22Rv1 (cell line): ENCODE measurements around the gene LGALS9B.
"Not testable (repeated sequence)": the region's sequence is repeated elsewhere in the genome, so short reads cannot be mapped to it uniquely, and the experiment has no call there.

ENCODE experiments used
- H3K27ac ChIP-seq: fragments of 450-650 bp; 2 replicates; pipeline ENCODE4 v1.5.1; 2017

LGALS9B gene

DNA sequence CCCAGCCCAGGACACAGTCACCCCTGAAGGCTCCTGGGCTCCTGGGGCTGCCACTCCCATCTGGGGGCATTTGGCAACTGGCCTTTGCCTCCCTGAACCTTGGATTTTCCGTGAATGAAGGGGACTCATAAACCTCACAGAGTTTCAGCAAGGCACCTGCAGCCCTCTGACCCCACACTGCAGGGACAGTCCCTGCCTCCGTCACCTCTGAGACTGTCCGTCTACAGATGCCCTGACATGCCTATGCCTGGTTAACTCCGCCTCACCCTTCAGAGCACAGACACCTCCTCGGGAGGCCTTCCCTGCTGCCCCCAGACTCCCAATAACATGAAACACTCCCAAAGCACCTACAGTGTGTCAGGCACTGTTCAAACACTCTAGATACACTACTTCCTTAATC is 786 bp downstream of the LGALS9B start:
- H3K27ac ChIP-seq = not testable (repeated sequence)

DNA sequence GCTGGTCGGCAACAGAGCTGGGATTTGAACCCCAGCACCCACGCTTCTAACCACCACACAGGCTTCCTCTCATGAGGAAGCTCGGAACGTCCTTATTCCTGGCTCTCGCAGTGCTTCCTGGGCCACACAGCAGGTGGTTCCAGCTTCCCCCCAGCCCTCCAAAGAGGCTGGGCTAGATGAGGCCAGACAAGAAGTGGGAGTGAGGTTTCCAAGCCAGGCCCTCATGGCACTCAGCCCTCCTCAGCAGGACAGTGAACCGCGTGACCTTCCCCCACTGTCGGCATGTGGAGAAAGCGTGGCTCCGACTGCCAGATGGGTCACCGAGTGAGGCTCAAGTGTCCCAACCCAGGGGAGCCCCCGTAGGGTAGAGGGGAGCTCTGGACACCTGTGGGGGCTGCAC is 1.8 kb downstream of the LGALS9B start:
- H3K27ac ChIP-seq = not testable (repeated sequence)

- H3K27ac ChIP-seq = not testable (repeated sequence)
Measured at GRCh38 chr17:20464854-20465414, 2.4 kb downstream of the LGALS9B start.

DNA sequence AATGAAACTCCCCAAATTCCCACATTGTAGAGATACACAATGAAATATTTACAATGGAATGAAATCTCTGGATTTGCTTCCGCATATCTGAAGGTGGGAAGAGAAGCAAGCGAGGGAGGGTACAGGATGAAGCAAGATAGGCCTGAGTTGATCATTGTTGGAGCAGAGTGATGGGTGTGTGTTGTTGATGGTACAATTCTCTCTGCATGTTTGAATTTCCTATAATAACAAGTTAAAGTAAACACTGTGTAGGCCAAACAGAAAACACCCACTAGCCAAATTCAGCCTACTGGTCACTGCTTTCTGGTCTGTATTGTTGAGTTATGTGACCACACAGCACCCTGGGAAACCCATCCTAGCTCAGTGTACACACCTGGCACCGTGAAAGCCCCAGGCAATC is 5.2 kb downstream of the LGALS9B start:
- H3K27ac ChIP-seq = not testable (repeated sequence)

DNA sequence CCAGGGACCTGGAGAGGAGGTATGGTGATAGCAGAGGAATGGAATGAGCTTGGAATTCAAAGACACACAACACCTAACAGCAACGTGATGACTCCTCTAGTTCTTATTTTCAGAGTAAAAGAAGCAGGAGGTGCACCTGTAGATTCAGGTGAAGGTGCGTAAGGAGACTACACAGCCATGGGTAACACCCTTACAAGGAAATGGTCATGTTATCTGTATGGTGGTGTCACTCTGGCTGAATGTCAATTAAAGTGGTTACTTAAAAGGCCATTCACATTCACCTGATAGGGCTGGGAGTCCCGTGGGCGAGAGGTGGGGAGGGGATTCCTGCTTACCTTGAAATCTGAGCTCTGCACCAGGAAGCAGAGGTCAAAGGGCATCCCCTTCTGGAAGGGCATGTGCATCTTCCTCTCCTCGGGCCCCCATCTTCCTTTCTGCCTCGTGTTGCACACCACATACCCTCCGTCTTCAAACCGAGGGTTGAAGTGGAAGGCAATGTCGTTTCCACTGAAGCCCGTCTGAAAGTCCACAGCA is 9.4 kb downstream of the LGALS9B start:
- not testable (repeated sequence) for H3K27ac ChIP-seq

DNA sequence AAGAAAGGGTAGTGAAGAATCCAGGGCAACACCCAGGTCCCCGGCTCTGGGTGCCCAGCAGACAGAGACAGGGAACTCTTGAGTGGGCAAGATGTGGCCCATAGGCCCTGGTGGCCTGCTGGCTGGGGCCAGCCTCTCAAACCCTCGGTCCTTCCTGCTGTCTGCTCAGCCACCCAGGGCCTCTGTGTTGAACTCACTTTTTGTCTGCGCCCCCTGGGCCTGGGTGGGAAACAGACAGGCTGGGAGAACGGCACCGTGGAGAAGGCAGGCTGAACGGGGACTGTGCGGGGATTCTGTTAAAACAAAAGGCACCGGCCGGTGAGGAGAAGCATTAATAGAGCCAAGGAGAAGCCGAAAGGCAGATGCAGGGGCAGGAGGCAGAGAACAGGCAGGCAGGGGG is 12.2 kb downstream of the LGALS9B start:
- H3K27ac ChIP-seq = not testable (repeated sequence)

GRCh38 chr17:20453820-20454434 is 13.4 kb downstream of the LGALS9B start:
- H3K27ac ChIP-seq = not testable (repeated sequence)

DNA sequence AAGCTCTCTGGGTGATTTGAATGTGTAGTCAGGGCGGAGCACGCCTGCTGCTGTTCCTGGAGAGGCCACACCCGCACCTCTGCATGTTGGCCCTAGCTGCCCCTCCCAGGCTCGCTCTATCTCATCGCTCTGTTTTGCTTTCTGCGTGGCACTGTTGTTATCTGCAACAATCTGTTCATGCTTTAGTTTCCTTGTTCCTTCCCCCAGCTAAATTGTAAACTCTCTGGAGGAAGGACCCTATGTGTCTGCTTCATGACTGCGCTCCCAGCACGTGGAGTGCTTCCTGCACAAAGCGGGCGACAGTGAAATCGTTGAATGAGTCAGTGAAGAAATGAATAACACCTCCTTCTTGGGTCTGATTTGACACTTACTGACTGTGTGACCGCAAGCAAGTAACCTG is 16.5 kb downstream of the LGALS9B start:
- not testable (repeated sequence) for H3K27ac ChIP-seq

- H3K27ac ChIP-seq = not testable (repeated sequence)
Measured at GRCh38 chr17:20447534-20448321, 19.6 kb downstream of the LGALS9B start.

- not testable (repeated sequence) for H3K27ac ChIP-seq
Measured at GRCh38 chr17:20446895-20447294, 20.4 kb downstream of the LGALS9B start.

- H3K27ac ChIP-seq = not testable (repeated sequence)
Measured at GRCh38 chr17:20444581-20445236, 22.6 kb downstream of the LGALS9B start.

DNA sequence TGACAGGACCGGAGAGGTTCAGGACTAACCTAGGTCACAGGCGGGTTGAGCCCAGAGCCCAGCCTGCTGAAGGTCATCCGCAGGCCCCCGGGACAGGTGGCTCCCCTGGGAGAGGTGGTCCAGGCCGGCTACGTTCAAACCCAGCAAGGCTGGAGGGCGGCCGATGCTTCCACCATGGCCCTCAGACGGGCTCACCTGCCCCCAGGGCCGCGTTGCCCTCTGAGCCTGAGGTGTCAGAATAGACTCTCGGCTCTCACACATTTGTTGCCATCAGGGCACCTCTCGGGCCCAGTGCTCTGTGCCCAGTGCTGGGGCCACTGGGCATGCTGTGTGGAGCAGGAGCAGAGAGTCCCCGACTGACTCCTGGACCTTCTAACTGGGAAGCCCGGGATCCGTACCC is 23.2 kb downstream of the LGALS9B start:
- H3K27ac ChIP-seq = not testable (repeated sequence)

- not testable (repeated sequence) for H3K27ac ChIP-seq
Measured at GRCh38 chr17:20443632-20444031, 23.7 kb downstream of the LGALS9B start.

DNA sequence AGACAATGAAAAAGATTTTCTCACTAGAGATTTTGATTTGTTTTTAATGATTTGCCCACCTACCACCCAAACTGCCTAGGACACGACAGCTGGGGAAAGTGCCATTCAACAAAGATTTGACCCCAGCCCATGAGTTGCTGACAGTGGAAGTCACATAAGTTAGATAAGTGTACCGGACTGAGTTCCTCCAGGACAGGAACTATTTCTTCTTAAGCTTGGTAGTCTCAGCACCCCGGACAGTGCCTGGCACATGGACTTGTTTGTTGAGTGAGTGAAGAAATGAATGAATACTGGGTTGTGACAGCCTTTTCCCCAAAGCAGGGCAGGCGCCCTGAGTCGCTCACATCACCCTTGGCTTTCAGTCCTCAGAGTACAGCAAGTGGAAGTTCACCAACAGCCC is 26.7 kb downstream of the LGALS9B start:
- H3K27ac ChIP-seq = not testable (repeated sequence)

GRCh38 chr17:20435166-20435565 is 32.2 kb downstream of the LGALS9B start:
- not testable (repeated sequence) for H3K27ac ChIP-seq

DNA sequence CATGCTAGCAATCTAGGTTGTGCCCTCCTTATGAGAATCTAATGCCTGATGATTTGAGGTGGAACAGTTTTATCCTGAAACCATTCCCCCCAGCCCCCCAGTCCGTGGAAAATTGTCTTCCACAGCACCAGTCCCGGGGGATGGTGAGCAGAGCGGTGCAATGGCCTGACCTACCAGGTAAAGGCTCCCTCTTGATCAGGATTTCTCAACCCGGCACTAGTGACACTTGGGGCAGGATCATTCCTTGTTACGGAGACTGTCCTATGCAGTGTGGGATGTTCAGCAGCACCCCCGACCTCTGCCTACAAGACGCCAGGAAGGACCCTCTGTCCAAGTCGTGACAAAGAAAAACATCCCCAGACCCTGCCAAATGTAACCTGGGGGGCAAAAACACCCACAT is 34.0 kb downstream of the LGALS9B start:
- H3K27ac ChIP-seq = not testable (repeated sequence)

- H3K27ac ChIP-seq = not testable (repeated sequence)
Measured at GRCh38 chr17:20427264-20427663, 40.1 kb downstream of the LGALS9B start.

- not testable (repeated sequence) for H3K27ac ChIP-seq
Measured at GRCh38 chr17:20422826-20423225, 44.5 kb downstream of the LGALS9B start.

DNA sequence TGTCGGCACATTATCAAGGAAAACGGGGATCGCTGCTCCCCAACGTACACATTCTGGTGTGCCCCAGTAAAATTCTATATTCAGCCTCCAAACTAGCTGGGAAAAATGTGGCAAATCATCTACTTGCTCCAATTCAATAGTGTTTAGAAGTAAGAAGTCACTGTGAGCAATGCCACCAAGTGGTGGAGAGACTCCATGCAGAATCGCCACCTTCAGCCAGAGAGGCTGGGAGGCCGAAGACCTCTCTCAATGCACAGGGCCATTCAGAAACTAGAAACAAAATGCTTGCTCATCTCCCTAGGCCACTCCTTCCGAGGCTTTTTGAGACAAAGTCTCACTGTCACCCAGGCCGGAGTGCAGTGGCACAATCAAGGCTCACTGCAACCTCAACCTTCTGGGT is 48.5 kb downstream of the LGALS9B start:
- not testable (repeated sequence) for H3K27ac ChIP-seq

- H3K27ac ChIP-seq = not testable (repeated sequence)
Measured at GRCh38 chr17:20417492-20418080, 49.8 kb downstream of the LGALS9B start.

DNA sequence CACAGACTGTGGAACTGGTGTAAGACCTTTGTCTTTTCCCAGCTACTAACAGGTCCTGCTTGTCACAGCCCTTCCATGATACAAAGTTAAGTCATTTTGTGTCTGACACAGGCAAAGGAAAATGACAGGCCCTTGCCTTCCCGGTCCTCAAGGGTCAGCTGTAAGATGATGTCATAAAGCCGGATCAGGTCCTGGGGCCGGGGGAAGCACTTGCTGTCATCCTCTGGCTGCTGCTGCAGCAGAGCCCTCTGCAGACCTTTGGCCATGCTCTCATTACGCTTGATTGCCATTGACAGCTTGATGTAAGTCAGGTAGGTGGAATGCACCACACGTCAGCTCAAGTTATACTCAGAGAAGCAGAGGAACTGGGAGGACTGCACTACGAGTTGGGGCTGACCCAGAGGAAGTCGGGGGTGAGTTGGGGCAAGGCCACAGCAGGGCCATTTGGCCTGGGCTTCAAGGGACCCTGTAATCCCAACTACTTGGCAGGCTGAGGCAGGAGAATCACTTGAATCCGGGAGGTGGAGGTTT is 50.9 kb downstream of the LGALS9B start:
- not testable (repeated sequence) for H3K27ac ChIP-seq

DNA sequence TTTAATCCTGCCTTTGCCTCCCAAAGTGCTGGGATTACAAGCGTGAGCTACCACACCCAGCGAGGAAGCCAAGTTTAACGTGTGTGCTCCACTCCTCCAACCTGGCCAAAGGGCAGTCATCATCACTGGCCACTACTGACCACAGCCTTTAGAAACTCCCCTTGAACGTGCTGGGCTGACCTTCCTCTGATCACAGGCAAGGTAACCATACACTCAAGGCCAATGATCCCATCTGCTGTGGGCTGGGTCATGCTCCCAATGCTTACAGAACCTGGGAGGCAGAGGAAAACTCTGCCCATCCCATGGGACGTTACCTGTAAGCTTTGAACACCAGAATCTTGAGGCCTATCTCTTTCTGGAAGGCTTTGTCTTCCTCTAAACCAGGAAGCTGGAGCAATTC is 51.9 kb downstream of the LGALS9B start:
- not testable (repeated sequence) for H3K27ac ChIP-seq
